Measurements from ENCODE around the gene CENPU. TPM values are rescaled to one million over a fixed set of nuclear protein-coding genes. Genes with fewer than 3 reads are reported as not detected.

The CENPU gene
- total RNA-seq, 1 donor from 2014 or later = 52.1 TPM

DNA sequence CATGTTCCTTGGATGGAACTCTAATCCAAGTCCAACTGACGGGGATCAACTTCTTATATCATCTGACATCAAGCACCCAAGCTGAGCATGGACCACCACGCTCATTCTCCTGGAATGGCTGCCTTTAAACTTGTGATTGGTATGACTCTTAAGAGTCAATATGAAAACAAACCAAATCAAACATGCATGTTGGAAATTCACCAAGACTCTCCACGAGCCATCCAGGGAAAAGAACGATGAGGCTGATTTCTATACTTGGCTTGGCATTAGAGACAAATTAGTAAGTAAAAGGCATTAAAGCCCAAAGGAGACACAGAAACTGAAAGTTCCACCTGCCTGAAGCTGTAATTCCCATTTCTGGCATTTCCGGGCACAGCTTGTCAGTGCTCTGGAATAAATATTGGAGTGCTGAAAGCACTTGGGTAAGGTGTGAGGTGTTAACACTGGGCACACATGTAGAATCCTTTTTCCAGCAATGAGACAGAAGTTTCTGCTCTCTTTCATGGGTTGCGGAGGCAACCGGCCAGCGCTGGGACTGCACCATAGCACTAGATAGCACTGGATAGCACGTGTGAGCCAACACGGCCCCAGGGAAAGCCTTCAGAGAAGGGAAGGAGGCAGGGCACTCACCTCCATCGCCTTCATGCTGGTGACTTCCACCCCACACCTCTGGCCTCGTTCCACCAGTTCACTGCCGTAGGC is 42.1 kb upstream of the CENPU start:
- no peak overlapping the region for H3K27ac Mint-ChIP-seq
- TF ChIP-seq, protein P1, sequence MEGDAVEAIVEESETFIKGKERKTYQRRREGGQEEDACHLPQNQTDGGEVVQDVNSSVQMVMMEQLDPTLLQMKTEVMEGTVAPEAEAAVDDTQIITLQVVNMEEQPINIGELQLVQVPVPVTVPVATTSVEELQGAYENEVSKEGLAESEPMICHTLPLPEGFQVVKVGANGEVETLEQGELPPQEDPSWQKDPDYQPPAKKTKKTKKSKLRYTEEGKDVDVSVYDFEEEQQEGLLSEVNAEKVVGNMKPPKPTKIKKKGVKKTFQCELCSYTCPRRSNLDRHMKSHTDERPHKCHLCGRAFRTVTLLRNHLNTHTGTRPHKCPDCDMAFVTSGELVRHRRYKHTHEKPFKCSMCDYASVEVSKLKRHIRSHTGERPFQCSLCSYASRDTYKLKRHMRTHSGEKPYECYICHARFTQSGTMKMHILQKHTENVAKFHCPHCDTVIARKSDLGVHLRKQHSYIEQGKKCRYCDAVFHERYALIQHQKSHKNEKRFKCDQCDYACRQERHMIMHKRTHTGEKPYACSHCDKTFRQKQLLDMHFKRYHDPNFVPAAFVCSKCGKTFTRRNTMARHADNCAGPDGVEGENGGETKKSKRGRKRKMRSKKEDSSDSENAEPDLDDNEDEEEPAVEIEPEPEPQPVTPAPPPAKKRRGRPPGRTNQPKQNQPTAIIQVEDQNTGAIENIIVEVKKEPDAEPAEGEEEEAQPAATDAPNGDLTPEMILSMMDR (conservative IDR thresholded peaks at IDR 0.05) = no peak
- no peak for DNase-seq (ENCODE audit: extremely low spot score, unreplicated experiment)
- no peak overlapping the region for H3K4me3 Mint-ChIP-seq
- no peaks in the 10 kb centered on the region for H3K4me1 Mint-ChIP-seq (ENCODE audit: unreplicated experiment)
- no peaks in the 10 kb centered on the region for H3K9me3 Mint-ChIP-seq
- peaks cover 8% of the 10 kb centered on the region for H3K36me3 Mint-ChIP-seq
- no peaks in the 10 kb centered on the region for H3K27me3 Mint-ChIP-seq

DNA sequence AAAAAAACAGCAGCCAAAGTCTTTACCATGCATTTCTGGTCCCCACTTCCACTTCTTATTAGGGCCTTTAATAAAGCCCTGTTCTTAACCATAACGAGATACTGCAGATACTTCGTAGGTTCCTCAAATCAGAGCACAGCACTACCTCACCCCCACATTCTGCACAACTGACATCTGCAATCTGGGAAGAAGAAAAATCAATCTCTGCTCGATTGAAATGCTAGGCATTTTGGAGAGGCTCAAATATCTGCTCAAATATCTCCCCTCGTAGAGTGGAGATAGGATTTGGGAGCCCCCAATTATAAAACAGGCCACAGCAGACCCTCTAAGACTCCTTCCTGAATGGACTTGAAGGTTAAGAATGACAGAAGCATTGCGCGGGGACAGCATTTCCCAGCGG is 40.3 kb upstream of the CENPU start:
- DNase-seq (ENCODE audit: extremely low spot score, unreplicated experiment) = no peak
- no peak overlapping the region for H3K4me3 Mint-ChIP-seq
- H3K9me3 Mint-ChIP-seq = no peaks in the 10 kb centered on the region
- peaks cover 5% of the 10 kb centered on the region for H3K36me3 Mint-ChIP-seq
- no peaks in the 10 kb centered on the region for H3K4me1 Mint-ChIP-seq (ENCODE audit: unreplicated experiment)
- H3K27ac Mint-ChIP-seq = no peak overlapping the region
- TF ChIP-seq, protein P1 (conservative IDR thresholded peaks at IDR 0.05) = no peak
- H3K27me3 Mint-ChIP-seq = no peaks in the 10 kb centered on the region

DNA sequence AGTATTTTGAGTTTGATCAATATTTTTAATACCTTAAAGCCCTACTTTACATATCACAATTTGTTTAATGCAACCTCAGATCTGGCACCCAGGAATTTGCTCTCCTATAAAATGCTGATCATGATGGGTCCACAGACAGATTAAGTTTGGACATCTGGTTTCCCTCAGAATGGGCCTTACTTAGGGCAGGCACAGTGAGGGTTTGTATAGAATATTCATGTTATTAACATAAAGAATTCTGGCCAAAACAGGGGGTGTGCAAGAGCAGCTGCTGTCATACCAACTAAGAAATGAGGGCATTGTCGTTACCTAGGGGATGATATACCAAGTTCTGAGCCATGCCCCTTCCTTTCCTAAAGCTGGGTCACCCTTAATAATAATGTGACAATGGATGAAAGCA is 37.5 kb upstream of the CENPU start:
- Mint-ChIP-seq H3K36me3 (peaks cover 2% of the 10 kb centered on the region), H3K4me1 (ENCODE audit: unreplicated experiment) (no peaks in the 10 kb centered on the region), H3K4me3 (no peak overlapping the region)

DNA sequence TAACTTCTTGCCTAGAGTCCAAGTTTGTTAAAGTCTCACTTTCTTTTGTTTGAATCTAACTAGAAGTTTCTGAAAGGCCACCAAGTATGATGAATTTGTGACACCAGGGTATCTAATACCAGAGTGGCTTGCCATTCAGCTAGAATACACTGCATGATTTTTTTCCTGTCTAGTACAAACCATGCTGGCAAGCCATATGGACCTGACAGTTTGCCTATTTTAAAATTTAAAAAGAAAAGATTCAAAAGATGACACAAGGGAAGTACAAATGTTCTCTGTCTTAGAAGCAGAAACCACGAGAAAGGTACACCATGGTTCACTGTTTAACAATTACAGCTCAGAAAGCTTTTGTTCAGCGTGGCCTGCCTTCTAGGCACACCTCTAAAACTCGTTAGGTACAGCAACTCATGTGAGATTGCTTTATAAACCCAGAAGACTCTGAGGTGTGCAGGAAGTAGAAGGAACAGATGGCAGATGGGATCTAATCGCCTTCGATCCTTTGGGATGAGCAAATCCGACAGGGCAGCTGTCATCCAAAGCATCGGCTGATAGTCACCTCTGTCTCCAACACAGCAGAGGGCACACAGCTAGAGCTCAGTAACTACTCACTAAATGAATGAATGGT is 35.4 kb upstream of the CENPU start:
- peaks cover 16% of the 10 kb centered on the region for H3K36me3 Mint-ChIP-seq
- H3K4me1 Mint-ChIP-seq (ENCODE audit: unreplicated experiment) = no peaks in the 10 kb centered on the region
- no peak overlapping the region for H3K4me3 Mint-ChIP-seq
- H3K27ac Mint-ChIP-seq = no peak overlapping the region
- H3K27me3 Mint-ChIP-seq = no peaks in the 10 kb centered on the region
- no peak for DNase-seq (ENCODE audit: extremely low spot score, unreplicated experiment)
- TF ChIP-seq, protein P1 (conservative IDR thresholded peaks at IDR 0.05) = no peak
- no peaks in the 10 kb centered on the region for H3K9me3 Mint-ChIP-seq

More for the DNA sequence above, 37.5 kb upstream of the CENPU start:
- no peaks in the 10 kb centered on the region for H3K9me3 Mint-ChIP-seq
- H3K27me3 Mint-ChIP-seq = no peaks in the 10 kb centered on the region
- TF ChIP-seq, protein P1 (conservative IDR thresholded peaks at IDR 0.05) = no peak
- H3K27ac Mint-ChIP-seq = no peak overlapping the region
- no peak for DNase-seq (ENCODE audit: extremely low spot score, unreplicated experiment)

DNA sequence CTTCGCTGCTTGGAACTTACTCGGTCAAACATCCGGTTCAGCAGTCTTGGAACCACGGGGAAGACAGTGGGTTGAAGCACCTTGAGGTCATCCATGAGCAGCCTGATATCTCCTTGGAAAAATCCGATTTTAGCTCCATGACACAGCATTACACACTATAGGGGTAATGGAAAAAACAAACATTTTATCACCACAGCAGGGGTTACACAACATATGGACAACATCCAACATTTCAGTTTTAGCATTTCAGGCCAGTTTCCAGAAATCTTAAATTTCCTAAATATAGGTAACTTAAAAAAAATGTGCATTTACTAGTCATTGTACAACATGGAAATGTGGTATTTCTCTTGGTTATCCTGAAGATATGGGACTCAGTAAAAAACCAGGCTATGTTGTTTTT is 34.4 kb upstream of the CENPU start:
- H3K27me3 Mint-ChIP-seq = no peaks in the 10 kb centered on the region
- H3K9me3 Mint-ChIP-seq = no peaks in the 10 kb centered on the region
- TF ChIP-seq, protein P1 (conservative IDR thresholded peaks at IDR 0.05) = no peak

More for the DNA sequence above, 34.4 kb upstream of the CENPU start:
- no peak overlapping the region for H3K27ac Mint-ChIP-seq
- peaks cover 19% of the 10 kb centered on the region for H3K36me3 Mint-ChIP-seq
- H3K4me3 Mint-ChIP-seq = no peak overlapping the region
- H3K4me1 Mint-ChIP-seq (ENCODE audit: unreplicated experiment) = peaks cover 4% of the 10 kb centered on the region
- DNase-seq (ENCODE audit: extremely low spot score, unreplicated experiment) = no peak

All from type B pancreatic cell (in vitro differentiated cells).